NT2/D1 (cell line): Measurements from ENCODE around the gene ABR.
"Not testable (repeated sequence)": the region's sequence is repeated elsewhere in the genome, so short reads cannot be mapped to it uniquely, and the experiment has no call there.

ENCODE experiments used
- DNase-seq: peaks from one replicate; pipeline ENCODE4 v3.0.0-alpha.2; 2011; ENCODE audit warnings: low read depth, low spot score
- H3K27me3 ChIP-seq: 2 replicates; pipeline ENCODE4 v1.6.0; 2011; ENCODE audit warnings: mild to moderate bottlenecking; ENCODE audit not compliant: insufficient read length, insufficient read depth
- H3K36me3 ChIP-seq: 2 replicates; pipeline ENCODE4 v1.6.1; 2011; ENCODE audit warnings: mild to moderate bottlenecking, low read length, mixed read lengths; ENCODE audit not compliant: insufficient read depth, insufficient read length
- H3K4me1 ChIP-seq: 2 replicates; pipeline ENCODE4 v1.5.1; 2011; ENCODE audit not compliant: insufficient read depth, insufficient read length
- H3K4me3 ChIP-seq: 2 replicates; pipeline ENCODE4 v1.5.1; 2011; ENCODE audit warnings: low read depth; ENCODE audit not compliant: insufficient read length
- H3K9ac ChIP-seq: 2 replicates; pipeline ENCODE4 v1.6.0; 2011; ENCODE audit warnings: low read depth; ENCODE audit not compliant: insufficient read length
- H3K9me3 ChIP-seq: 2 replicates; pipeline ENCODE4 v1.5.1; 2011; ENCODE audit warnings: mild to moderate bottlenecking, low read length; ENCODE audit not compliant: insufficient read depth
- SUZ12 ChIP-seq: IDR thresholded peaks from 2 replicates; pipeline ENCODE4 v1.6.1; 2011; ENCODE audit not compliant: insufficient read length, insufficient read depth; ENCODE audit errors: extremely low read depth
- YY1 ChIP-seq: IDR thresholded peaks from 2 replicates; pipeline ENCODE4 v1.6.1; 2011; ENCODE audit not compliant: insufficient read length, insufficient read depth
- ZNF274 ChIP-seq: IDR thresholded peaks from 2 replicates; pipeline ENCODE4 v1.6.1; 2011; ENCODE audit warnings: mild to moderate bottlenecking, low read depth, low read length

ABR gene

DNA sequence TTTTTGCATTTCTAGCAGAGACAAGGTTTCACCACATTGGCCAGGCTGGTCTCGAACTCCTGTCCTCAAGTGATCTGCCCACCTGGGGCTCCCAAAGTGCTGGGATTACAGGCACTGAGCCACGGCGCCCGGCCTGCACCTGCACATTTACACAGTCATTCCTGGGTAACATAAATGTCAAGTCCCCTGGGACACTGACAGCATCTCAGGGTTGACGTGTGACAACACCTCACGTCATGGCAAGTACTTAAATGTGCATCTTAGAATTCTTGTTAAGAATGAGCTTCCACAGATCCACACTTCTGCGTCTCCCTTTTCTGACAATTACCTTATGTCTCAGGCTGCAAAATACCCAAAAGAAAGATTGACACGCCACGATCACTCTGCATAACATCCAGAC, 80.5 kb downstream of the ABR start:
- no peak overlapping the region for H3K9ac ChIP-seq
- H3K27me3 ChIP-seq = no peaks in the 10 kb centered on the region
- no peaks in the 10 kb centered on the region for H3K9me3 ChIP-seq
- peaks cover 28% of the 10 kb centered on the region for H3K36me3 ChIP-seq
- no peak for DNase-seq
- peaks cover 6% of the 10 kb centered on the region for H3K4me1 ChIP-seq
- no peak overlapping the region for H3K4me3 ChIP-seq
- no peak for TF ChIP-seq ZNF274
- TF ChIP-seq YY1 = no peak
- TF ChIP-seq SUZ12 = no peak

DNA sequence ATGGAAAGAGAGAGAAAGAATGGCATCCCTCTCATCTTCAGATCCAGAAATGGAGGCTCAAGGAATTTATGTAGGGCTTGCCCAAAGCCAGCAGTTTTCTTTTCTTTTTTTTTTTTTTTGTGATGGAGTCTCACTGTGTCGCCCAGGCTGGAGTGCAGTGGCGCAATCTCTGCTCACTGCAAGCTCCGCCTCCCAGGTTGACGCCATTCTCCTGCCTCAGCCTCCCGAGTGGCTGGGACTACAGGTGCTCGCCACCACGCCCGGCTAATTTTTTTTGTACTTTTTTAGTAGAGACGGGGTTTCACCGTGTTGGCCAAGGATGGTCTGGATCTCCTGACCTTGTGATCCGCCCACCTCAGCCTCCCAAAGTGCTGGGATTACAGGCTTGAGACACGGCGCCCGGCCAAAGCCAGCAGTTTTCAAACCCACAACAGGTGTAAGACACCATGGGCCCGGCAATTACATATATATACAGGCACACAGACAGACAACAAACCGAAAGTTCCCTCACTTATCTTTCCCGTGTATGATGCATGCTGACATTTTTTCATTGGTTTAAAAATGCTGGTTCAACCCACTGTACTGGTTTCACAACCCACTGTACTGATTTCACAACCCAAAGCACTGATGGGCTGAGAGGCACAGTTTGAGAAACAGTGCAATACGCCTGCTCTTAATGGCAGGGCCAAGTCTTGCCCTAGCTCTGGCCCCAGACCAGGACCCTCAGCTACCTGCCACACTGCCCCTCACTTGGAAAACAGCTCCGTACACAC, 81.6 kb downstream of the ABR start:
- peaks cover 28% of the 10 kb centered on the region for H3K36me3 ChIP-seq
- not testable (repeated sequence) for H3K4me3 ChIP-seq, DNase-seq, H3K9me3 ChIP-seq, H3K9ac ChIP-seq, H3K27me3 ChIP-seq, H3K4me1 ChIP-seq

DNA sequence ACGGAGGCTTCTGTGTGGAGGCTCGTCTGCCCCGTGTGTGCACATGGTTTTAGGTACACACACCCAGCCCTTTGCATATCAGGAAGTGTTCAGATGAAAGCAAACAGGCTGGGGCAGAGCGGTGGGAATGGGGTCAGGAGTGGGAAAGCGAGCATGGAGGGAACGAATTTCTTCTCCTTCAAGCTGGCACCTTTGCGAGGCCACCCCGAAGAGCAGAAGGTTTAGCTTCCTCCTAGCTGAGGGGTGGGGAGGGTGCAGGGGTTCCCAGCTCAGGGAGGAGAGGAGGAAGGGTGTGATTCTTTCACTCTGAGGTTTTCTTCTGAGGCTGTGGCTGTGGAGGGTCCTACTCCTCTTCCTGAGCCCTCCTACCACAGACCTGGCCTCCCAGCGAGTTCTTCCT, 83.6 kb downstream of the ABR start:
- no peak for DNase-seq
- Histone ChIP-seq H3K9me3 (no peaks in the 10 kb centered on the region), H3K4me3 (no peak overlapping the region), H3K36me3 (peaks cover 40% of the 10 kb centered on the region), H3K9ac (no peak overlapping the region), H3K4me1 (peaks cover 6% of the 10 kb centered on the region), H3K27me3 (no peaks in the 10 kb centered on the region)
- TF ChIP-seq ZNF274 (no peak), SUZ12 (no peak)

DNA sequence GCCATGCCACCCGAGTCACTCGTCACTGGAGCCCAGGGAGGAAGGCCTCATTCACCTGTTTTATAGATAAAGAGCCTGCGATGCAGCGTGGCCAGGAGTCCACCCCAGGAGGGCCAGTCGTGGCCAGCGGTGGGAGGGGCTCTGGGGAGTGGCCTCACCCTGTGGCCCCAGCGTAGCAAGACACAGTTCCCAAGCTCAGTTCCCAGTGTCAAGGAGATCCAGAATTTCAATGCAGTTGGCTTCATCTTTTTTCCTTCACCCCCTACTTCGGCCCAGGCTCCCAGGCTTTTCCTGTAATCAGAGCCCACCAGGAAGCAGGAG, 84.0 kb downstream of the ABR start:
- H3K9ac ChIP-seq = no peak overlapping the region
- H3K36me3 ChIP-seq = peaks cover 44% of the 10 kb centered on the region
- TF ChIP-seq ZNF274 = no peak
- no peak for DNase-seq
- H3K4me1 ChIP-seq = peaks cover 6% of the 10 kb centered on the region
- H3K27me3 ChIP-seq = no peaks in the 10 kb centered on the region
- H3K9me3 ChIP-seq = no peaks in the 10 kb centered on the region
- H3K4me3 ChIP-seq = no peak overlapping the region

DNA sequence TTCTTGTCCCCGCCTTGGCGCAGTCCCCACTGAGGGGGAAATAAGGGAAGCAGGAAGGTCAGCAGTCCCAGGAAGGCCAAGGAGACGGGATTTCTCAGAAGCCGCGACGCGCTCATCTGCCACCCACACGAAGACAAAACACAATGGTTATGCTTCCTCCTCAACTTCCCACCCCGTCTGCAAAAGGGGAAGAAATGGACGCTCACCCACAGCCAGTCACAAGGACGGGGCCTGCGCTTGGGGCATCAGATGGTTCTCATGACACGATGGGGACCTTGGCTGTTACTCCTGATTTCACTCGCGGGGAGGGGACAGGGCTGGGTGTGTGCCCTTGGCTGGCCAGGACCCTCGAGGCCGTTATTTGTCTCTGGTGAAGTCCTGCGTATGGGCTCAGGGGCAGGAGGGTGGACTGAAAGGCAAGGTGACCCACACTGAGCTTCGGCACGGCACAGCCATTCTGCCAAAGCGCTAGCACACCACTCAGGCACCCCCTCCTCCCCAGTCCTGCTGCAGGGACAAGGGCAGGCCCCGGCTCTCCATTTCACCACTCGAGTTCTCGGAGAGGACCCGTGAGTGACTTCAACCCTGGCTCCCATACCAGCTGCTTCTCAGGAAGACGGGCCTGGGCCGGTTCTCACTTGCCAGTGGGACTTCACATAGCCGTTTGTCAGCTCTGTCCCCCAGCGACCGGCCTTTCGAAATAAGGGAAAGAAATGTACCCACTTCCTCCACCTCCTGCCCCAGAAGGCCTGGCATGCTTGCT, 84.5 kb downstream of the ABR start:
- H3K4me3 ChIP-seq = no peak overlapping the region
- no peak for DNase-seq
- H3K9me3 ChIP-seq = no peaks in the 10 kb centered on the region
- H3K27me3 ChIP-seq = no peaks in the 10 kb centered on the region
- no peak overlapping the region for H3K9ac ChIP-seq
- TF ChIP-seq ZNF274 = no peak
- TF ChIP-seq SUZ12 = no peak
- TF ChIP-seq YY1 = no peak
- H3K36me3 ChIP-seq = peaks cover 46% of the 10 kb centered on the region
- peaks cover 9% of the 10 kb centered on the region for H3K4me1 ChIP-seq

DNA sequence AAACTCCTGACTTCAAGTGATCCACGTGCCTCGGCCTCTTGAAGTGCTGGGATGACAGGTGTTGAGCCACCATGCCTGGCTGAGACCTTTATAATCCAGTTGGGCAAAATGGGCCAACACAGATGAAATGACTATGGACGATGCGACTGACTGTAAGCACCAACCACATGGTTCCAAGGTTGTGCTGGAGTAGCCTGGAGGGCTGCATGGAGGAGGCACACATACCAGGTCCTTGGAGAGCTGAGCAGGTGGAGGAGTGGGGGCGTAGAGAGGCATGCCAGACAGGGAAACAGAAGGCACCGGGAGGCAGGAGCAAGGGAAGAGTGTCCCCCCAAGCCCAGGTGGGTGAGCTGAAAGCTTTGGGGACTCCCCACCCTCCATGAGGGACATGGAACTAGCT, 85.2 kb downstream of the ABR start:
- H3K36me3 ChIP-seq = peaks cover 48% of the 10 kb centered on the region
- DNase-seq = no peak

DNA sequence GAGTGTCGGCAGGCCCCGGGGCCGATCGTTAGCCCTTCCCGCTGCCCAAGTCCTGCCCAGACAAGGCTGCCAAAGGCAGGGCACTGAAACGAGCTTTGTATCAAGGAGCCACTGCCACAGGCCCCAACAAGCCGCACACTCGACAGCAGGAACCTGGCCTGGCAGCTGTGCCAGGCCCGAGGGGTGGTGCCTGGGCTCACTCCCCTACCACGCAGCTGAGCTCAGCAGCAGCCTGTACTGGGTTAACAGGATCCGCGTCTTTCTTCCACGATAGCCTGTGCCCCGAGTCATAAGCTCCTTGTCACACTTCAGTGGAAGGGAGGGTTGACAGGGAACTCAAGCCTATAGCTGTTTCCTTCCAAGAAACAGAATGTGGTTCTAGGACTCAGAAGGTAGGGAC, 87.9 kb downstream of the ABR start:
- Histone ChIP-seq H3K36me3 (peaks cover 38% of the 10 kb centered on the region), H3K4me3 (no peak overlapping the region), H3K9ac (no peak overlapping the region), H3K4me1 (peaks cover 14% of the 10 kb centered on the region), H3K9me3 (no peaks in the 10 kb centered on the region), H3K27me3 (no peaks in the 10 kb centered on the region)
- TF ChIP-seq YY1 (no peak), SUZ12 (no peak), ZNF274 (no peak)
- no peak for DNase-seq

More for the DNA sequence above, 85.2 kb downstream of the ABR start:
- H3K9me3 ChIP-seq = no peaks in the 10 kb centered on the region
- peaks cover 11% of the 10 kb centered on the region for H3K4me1 ChIP-seq
- no peaks in the 10 kb centered on the region for H3K27me3 ChIP-seq
- TF ChIP-seq YY1 = no peak
- TF ChIP-seq ZNF274 = no peak
- TF ChIP-seq SUZ12 = no peak
- H3K4me3 ChIP-seq = no peak overlapping the region
- no peak overlapping the region for H3K9ac ChIP-seq
